OCI-LY1 (cell line): Measurements from ENCODE around the gene ARID5B.

ENCODE experiments used
- H2AFZ ChIP-seq: fragments of 200-600 bp; sonication (generic), shearing (Covaris generic); 2 replicates; pipeline ENCODE4 v1.6.0; 2014; ENCODE audit warnings: antibody characterized with exemption, mild to moderate bottlenecking, low read length
- H3F3A ChIP-seq: fragments of 200-600 bp; sonication (generic), shearing (Covaris generic); 2 replicates; pipeline ENCODE4 v1.6.0; 2014; ENCODE audit warnings: mild to moderate bottlenecking, antibody characterized with exemption, low read length, moderate library complexity; ENCODE audit not compliant: insufficient read depth
- H3K27ac ChIP-seq: fragments of 200-600 bp; sonication (generic); 2 replicates; pipeline ENCODE4 v1.5.1; 2014; ENCODE audit warnings: low read length, mixed run types, mild to moderate bottlenecking, low read depth; ENCODE audit not compliant: poor library complexity, severe bottlenecking
- H3K27me3 ChIP-seq: fragments of 200-600 bp; sonication (generic); 2 replicates; pipeline ENCODE4 v1.6.0; 2014; ENCODE audit warnings: antibody characterized with exemption, mild to moderate bottlenecking, low read length, moderate library complexity; ENCODE audit not compliant: insufficient read depth
- H3K36me3 ChIP-seq: fragments of 200-600 bp; sonication (generic); 2 replicates; pipeline ENCODE4 v1.6.1; 2014; ENCODE audit warnings: mild to moderate bottlenecking, antibody characterized with exemption, low read length, moderate library complexity, mixed read lengths; ENCODE audit not compliant: insufficient read depth
- H3K4me1 ChIP-seq: fragments of 200-600 bp; sonication (generic); 2 replicates; pipeline ENCODE4 v1.5.1; 2014; ENCODE audit warnings: mild to moderate bottlenecking, low read length, moderate library complexity; ENCODE audit not compliant: insufficient read depth, severe bottlenecking
- H3K4me2 ChIP-seq: fragments of 200-600 bp; sonication (generic), shearing (Covaris generic); 2 replicates; pipeline ENCODE4 v1.6.1; 2014; ENCODE audit warnings: low read length
- H3K4me3 ChIP-seq: fragments of 200-600 bp; sonication (generic); 2 replicates; pipeline ENCODE4 v1.5.1; 2014; ENCODE audit warnings: low read length, low read depth, mild to moderate bottlenecking, mixed read lengths; ENCODE audit not compliant: poor library complexity, severe bottlenecking
- H3K79me2 ChIP-seq: fragments of 200-600 bp; shearing (Covaris generic); 2 replicates; pipeline ENCODE4 v1.6.1; 2016; ENCODE audit warnings: mixed run types, low read length, mixed read lengths; ENCODE audit not compliant: insufficient read depth
- H3K9ac ChIP-seq: fragments of 200-600 bp; sonication (generic), shearing (Covaris generic); 2 replicates; pipeline ENCODE4 v1.6.1; 2014; ENCODE audit warnings: mild to moderate bottlenecking, low read length, mixed read lengths
- H3K9me2 ChIP-seq: fragments of 200-600 bp; sonication (generic), shearing (Covaris generic); 2 replicates; pipeline ENCODE4 v1.6.1; 2014; ENCODE audit warnings: low read depth, mild to moderate bottlenecking, low read length, mixed read lengths
- H3K9me3 ChIP-seq: fragments of 200-600 bp; shearing (Covaris generic); 2 replicates; pipeline ENCODE4 v1.6.1; 2014; ENCODE audit warnings: low read length, mixed read lengths
- H4K20me1 ChIP-seq: fragments of 200-600 bp; sonication (generic), shearing (Covaris generic); 2 replicates; pipeline ENCODE4 v1.6.0; 2016; ENCODE audit warnings: mild to moderate bottlenecking, low read length; ENCODE audit not compliant: insufficient read depth
- EZH2 ChIP-seq: fragments of 200-600 bp; sonication (generic), shearing (Covaris generic); IDR thresholded peaks from 2 replicates; pipeline ENCODE4 v1.8.0; 2017; ENCODE audit warnings: borderline replicate concordance, mixed run types, mild to moderate bottlenecking, antibody characterized with exemption, low read length, moderate library complexity, mixed read lengths
- TF ChIP-seq, protein P1 (sequence below): fragments of 200-600 bp; sonication (generic), shearing (Covaris generic); IDR thresholded peaks from 2 replicates; pipeline ENCODE4 v1.5.1; 2017; ENCODE audit warnings: mild to moderate bottlenecking, antibody characterized with exemption, low read length, moderate library complexity, mixed read lengths

The ARID5B gene

DNA sequence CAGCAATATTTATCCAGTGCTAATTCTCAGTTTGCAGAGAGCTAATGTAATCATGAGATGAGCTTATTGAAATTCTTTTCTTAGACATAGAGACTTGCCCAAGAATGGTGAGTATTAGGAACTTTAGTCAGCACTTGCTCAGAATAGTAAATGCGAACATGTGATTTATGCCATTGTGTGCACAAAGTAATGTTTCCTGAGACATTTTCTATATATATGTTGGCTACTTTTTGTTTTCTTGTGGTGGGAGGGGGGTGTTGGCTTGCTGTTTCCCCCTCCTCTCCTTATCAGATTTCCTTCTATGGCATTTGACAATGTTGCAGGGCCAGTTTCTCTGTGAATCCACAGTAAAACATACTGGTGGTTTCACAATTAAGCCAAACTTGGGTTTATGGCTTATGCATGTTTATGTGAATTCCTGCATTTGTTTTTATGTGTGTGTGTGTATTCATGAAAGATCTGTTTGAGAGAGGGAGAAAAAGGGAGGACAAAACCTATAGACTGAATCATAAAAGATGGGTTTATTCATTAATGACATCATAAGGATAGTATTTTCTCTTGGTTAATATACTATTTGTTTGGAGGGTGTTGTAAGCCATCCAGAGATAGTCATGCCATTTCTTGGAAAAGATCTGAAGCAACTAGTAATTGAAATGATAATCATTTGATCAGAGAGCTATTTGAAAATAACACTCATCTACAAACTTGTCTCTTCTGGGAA is 36.3 kb downstream of the ARID5B start:
- no peaks in the 10 kb centered on the region for H3F3A ChIP-seq
- TF ChIP-seq, protein P1, sequence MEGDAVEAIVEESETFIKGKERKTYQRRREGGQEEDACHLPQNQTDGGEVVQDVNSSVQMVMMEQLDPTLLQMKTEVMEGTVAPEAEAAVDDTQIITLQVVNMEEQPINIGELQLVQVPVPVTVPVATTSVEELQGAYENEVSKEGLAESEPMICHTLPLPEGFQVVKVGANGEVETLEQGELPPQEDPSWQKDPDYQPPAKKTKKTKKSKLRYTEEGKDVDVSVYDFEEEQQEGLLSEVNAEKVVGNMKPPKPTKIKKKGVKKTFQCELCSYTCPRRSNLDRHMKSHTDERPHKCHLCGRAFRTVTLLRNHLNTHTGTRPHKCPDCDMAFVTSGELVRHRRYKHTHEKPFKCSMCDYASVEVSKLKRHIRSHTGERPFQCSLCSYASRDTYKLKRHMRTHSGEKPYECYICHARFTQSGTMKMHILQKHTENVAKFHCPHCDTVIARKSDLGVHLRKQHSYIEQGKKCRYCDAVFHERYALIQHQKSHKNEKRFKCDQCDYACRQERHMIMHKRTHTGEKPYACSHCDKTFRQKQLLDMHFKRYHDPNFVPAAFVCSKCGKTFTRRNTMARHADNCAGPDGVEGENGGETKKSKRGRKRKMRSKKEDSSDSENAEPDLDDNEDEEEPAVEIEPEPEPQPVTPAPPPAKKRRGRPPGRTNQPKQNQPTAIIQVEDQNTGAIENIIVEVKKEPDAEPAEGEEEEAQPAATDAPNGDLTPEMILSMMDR: no peak
- TF ChIP-seq EZH2: no peak
- H4K20me1 ChIP-seq: no peaks in the 10 kb centered on the region
- H3K36me3 ChIP-seq: peaks cover 46% of the 10 kb centered on the region
- H2AFZ ChIP-seq: no peak overlapping the region
- H3K9ac ChIP-seq: peak overlapping the region; percentile 13; the same call in 1 of the 2 replicates
- H3K27ac ChIP-seq: peak overlapping the region; percentile 69
- no peaks in the 10 kb centered on the region for H3K9me2 ChIP-seq
- no peaks in the 10 kb centered on the region for H3K9me3 ChIP-seq
- peaks cover 85% of the 10 kb centered on the region for H3K4me1 ChIP-seq
- peak overlapping the region; percentile 10 for H3K4me3 ChIP-seq
- H3K79me2 ChIP-seq: peaks cover 31% of the 10 kb centered on the region
- no peaks in the 10 kb centered on the region for H3K27me3 ChIP-seq
- H3K4me2 ChIP-seq: peak overlapping the region; percentile 40

DNA sequence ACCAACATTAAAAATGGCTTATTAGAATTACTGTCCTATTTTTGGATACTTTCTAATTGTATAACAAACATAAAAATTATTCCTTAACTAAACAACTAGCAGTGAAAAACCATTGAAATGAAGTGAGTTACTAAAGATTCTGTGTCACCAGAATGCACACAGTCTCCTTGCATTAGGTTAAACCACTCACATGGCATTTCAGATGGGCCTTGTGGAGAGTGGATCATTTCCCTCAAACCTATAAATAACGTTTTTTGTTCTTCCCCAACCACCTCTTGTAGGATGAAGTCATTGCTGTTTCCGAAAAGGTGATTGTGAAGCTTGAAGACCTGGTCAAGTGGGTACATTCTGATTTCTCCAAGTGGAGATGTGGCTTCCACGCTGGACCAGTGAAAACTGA is 38.4 kb downstream of the ARID5B start:
- no peaks in the 10 kb centered on the region for H3K27me3 ChIP-seq
- H3K4me1 ChIP-seq: peaks cover 89% of the 10 kb centered on the region
- peaks cover 31% of the 10 kb centered on the region for H3K79me2 ChIP-seq
- no peak overlapping the region for H2AFZ ChIP-seq
- TF ChIP-seq, protein P1: no peak
- TF ChIP-seq EZH2: no peak
- no peaks in the 10 kb centered on the region for H3K9me3 ChIP-seq
- no peak overlapping the region for H3K4me2 ChIP-seq
- H3K9ac ChIP-seq: no peak overlapping the region
- H3K9me2 ChIP-seq: no peaks in the 10 kb centered on the region
- H4K20me1 ChIP-seq: no peaks in the 10 kb centered on the region
- H3F3A ChIP-seq: no peaks in the 10 kb centered on the region
- H3K27ac ChIP-seq: peak overlapping the region; percentile 69
- H3K4me3 ChIP-seq: no peak overlapping the region
- H3K36me3 ChIP-seq: peaks cover 43% of the 10 kb centered on the region

DNA sequence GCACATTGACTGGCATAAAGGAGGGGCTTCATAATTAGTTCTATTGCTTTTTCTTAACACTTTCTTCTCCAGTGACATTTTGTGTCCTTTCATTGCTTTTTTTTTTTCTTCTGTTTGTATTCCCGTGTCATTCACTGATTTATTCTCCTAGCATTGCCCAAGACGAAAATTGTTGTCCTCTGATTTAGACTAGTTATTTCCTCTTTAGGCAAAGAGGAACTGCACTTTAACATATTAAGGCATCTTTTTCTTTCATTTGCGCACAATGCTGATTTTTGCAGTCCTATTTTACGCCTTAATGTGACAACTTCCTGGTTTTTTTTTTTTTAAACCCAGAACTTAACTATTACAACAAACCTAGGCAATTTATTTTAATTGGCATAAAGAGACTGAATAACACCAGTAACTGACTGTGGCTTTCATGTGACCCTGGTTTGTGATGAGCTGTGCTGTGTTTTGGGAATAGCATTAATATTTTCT is 39.7 kb downstream of the ARID5B start:
- H3K9ac ChIP-seq: peak overlapping the region; percentile 39
- peaks cover 90% of the 10 kb centered on the region for H3K4me1 ChIP-seq
- TF ChIP-seq, protein P1: no peak
- no peak for TF ChIP-seq EZH2
- H3K4me2 ChIP-seq: peak overlapping the region; percentile 51
- H3K27me3 ChIP-seq: no peaks in the 10 kb centered on the region
- no peaks in the 10 kb centered on the region for H3F3A ChIP-seq
- no peaks in the 10 kb centered on the region for H3K9me2 ChIP-seq
- no peaks in the 10 kb centered on the region for H3K9me3 ChIP-seq
- peaks cover 25% of the 10 kb centered on the region for H3K79me2 ChIP-seq
- H4K20me1 ChIP-seq: no peaks in the 10 kb centered on the region
- H3K27ac ChIP-seq: peak overlapping the region; percentile 92
- peaks cover 46% of the 10 kb centered on the region for H3K36me3 ChIP-seq
- no peak overlapping the region for H2AFZ ChIP-seq
- peak overlapping the region; percentile 19 for H3K4me3 ChIP-seq
